GM10248 (cell line): ENCODE measurements around the gene QSOX1.

ENCODE experiments used
- CTCF ChIA-PET: fragments of 300-600 bp; sonication (Branson Sonifier 250); formaldehyde crosslinking; extraction: SDS; loops from one replicate; lab custom pipeline; 2021; ENCODE audit warnings: antibody characterized with exemption; lab: Yijun Ruan, JAX
- POLR2A ChIA-PET: fragments of 350-650 bp; sonication (Branson Sonifier 250); formaldehyde crosslinking; extraction: SDS; loops from one replicate; lab custom pipeline; 2020; ENCODE audit warnings: antibody characterized with exemption; lab: Yijun Ruan, JAX
- DNase-seq: peaks from one replicate; pipeline ENCODE4 v3.0.0; 2012; ENCODE audit errors: extremely low spot score
- TF ChIP-seq, protein P1 (sequence below): IDR thresholded peaks from 2 replicates; pipeline ENCODE4 v1.5.1; 2012; ENCODE audit warnings: mild to moderate bottlenecking, low read depth; ENCODE audit errors: extremely low read depth, missing control alignments, control extremely low read depth

QSOX1 gene

DNA sequence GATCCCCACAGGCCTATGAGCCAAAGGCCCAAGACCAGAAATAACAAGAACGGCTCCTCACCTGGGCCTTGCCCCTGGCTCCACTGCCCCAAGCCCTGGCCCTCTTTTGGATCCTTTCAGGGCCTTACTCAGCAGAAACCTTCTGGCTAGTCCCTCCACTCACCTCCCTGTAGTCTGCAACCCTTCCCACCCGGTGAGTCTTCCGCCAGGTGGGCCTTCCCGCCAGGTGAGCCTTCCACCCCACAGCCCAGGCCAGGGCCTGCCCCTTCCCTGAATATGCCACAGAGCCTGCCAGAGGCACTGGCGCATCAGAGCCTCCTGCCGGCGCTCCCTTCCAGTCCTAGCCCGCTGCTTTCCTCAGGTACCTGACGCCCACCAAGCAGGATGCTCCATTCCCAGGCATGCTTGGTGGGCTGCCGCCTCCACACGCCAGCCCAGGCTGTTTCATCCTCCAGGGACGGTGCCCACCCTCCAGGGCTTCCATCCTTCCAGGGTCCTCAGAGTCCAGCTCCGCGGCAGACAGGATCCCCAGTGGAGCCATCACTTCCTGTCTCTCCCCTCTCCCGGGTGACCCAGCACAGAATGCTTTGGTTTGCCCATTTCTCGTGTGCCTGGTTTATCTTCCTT is 96.3 kb downstream of the QSOX1 start:
- ChIA-PET CTCF (interaction anchor here (3.4 to 4.5 kb wide), 2 partner anchors 228 to 232 kb away, joined by 38 to 40 read pairs; no protein-coding TSS in a partner anchor), POLR2A (no interaction called here)
- no peak for DNase-seq
- TF ChIP-seq, protein P1, sequence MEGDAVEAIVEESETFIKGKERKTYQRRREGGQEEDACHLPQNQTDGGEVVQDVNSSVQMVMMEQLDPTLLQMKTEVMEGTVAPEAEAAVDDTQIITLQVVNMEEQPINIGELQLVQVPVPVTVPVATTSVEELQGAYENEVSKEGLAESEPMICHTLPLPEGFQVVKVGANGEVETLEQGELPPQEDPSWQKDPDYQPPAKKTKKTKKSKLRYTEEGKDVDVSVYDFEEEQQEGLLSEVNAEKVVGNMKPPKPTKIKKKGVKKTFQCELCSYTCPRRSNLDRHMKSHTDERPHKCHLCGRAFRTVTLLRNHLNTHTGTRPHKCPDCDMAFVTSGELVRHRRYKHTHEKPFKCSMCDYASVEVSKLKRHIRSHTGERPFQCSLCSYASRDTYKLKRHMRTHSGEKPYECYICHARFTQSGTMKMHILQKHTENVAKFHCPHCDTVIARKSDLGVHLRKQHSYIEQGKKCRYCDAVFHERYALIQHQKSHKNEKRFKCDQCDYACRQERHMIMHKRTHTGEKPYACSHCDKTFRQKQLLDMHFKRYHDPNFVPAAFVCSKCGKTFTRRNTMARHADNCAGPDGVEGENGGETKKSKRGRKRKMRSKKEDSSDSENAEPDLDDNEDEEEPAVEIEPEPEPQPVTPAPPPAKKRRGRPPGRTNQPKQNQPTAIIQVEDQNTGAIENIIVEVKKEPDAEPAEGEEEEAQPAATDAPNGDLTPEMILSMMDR, result no peak

DNA sequence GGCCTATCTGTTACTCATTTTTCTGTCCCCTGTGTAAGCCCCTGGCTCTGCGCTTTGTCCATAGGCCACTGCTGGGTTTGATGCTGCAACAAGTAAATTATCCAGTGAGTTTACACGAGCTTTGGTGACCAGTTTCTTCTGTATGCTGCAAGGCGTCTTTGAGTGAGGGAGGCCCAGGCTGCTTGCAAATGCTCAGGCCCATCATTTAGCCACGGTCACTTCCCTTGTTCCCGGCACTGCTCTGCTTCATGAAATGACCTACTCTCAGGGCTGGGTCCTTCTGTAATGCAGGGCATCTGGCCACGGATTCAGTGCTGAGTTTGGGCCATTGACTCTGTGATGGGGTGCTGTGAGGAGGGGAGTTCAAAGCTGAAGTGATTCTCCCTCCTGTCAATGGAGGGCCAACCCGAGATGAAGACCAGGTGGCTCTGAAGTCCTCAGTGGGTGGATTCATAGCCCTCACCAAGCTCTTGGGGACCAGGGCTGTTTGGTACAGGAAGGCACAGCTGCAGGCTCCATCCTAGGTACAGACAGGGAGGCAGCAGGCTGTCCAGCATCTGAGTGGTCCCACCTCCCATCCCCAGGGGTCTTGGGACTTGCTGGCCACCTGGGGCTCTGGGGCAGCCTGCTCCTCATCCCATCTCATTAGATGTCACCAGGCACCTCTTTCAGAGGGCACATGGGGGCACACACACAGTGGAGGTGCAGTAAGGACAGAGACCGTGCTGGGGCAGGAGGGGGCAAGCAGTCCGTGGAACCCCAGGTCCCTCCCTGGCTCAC is 97.0 kb downstream of the QSOX1 start:
- no peak for DNase-seq
- POLR2A ChIA-PET, result no interaction called here
- TF ChIP-seq, protein P1, result no peak
- CTCF ChIA-PET, result interaction anchor here (1.3 to 4.5 kb wide), 12 partner anchors 10 to 250 kb away, joined by 3 to 40 read pairs (median 8); no protein-coding TSS in a partner anchor

DNA sequence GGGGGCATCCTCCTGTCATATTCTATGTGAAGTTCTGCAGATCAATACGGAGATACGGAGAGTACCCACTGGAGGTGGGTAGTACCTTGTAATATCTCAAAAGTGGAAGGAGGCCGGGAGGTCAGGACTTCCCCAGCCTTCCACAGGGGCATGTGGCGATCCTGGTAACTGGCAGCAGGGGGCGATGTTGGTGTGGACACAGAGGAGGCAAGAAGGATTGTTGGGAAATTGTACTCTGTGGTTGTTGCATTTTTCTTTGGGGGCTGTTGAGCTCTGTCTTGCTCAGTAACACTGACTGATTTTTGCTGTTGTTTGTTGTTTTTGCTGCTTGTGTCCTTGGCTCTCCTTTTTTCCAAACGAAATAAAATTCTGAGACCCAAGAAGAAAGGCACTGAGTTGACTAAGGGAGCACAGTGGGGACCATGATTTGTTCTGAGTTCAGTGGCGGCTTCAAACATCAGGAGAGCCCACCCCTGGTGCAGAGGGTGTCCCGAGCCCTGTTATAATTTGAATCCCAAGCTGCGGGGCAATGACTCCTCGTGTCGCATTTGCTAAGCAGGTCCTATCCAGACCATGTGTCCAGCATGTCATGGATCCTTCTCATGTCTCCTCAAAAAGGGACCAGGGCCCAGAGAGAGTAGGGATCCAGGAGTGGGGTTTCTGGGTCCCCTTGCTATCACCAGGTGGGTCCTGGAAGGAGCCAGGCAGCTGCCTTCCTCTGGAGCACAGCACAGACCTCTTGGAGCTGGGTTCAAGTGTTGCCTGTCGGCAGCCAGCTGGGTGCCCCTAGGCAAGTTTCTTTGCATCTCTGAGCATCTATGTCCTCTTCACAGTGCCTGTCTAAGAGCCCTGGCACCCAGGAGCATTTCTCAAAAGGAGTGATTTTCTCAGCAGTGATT is 98.2 kb downstream of the QSOX1 start:
- POLR2A ChIA-PET, result no interaction called here
- TF ChIP-seq, protein P1, result peak; percentile 97
- CTCF ChIA-PET, result interaction anchor here (0.6 to 4.5 kb wide), 54 partner anchors 9 to 543 kb away, joined by 3 to 40 read pairs (median 4); no protein-coding TSS in a partner anchor
- peak; percentile 84 for DNase-seq
